COLO829 (cell line): Measurements from ENCODE around the gene ARHGAP30.
"Not testable (repeated sequence)": the region's sequence is repeated elsewhere in the genome, so short reads cannot be mapped to it uniquely, and the experiment has no call there.

ENCODE experiments used
- DNase-seq: peaks from one replicate; pipeline ENCODE4 v3.0.0; 2012; ENCODE audit warnings: low spot score

ARHGAP30 gene

GRCh38 chr1:161071886-161072371 is 2.2 kb upstream of the ARHGAP30 start:
- no peak for DNase-seq

GRCh38 chr1:161070761-161071160 is 1.1 kb upstream of the ARHGAP30 start:
- DNase-seq, result no peak

- DNase-seq, result no peak
Observed at GRCh38 chr1:161069241-161069640, 450 bp downstream of the ARHGAP30 start.

- no peak for DNase-seq
Observed at GRCh38 chr1:161068306-161069234, 1.1 kb downstream of the ARHGAP30 start.

- DNase-seq, result no peak
Observed at GRCh38 chr1:161066694-161067093, 3.0 kb downstream of the ARHGAP30 start.

- not testable (repeated sequence) for DNase-seq
Observed at GRCh38 chr1:161065681-161066080, 4.0 kb downstream of the ARHGAP30 start.

GRCh38 chr1:161063936-161064335 is 5.8 kb downstream of the ARHGAP30 start:
- not testable (repeated sequence) for DNase-seq

GRCh38 chr1:161061419-161061818 is 8.3 kb downstream of the ARHGAP30 start:
- no peak for DNase-seq

GRCh38 chr1:161059293-161059692 is 10.4 kb downstream of the ARHGAP30 start:
- no peak for DNase-seq

GRCh38 chr1:161054805-161055204 is 14.9 kb downstream of the ARHGAP30 start:
- no peak for DNase-seq

- DNase-seq, result no peak
Observed at GRCh38 chr1:161054232-161054631, 15.5 kb downstream of the ARHGAP30 start.

- DNase-seq, result no peak
Observed at GRCh38 chr1:161052899-161053298, 16.8 kb downstream of the ARHGAP30 start.

GRCh38 chr1:161051219-161051618 is 18.5 kb downstream of the ARHGAP30 start:
- no peak for DNase-seq

- no peak for DNase-seq
Observed at GRCh38 chr1:161048949-161049722, 20.6 kb downstream of the ARHGAP30 start.

GRCh38 chr1:161047436-161048420 is 22.0 kb downstream of the ARHGAP30 start:
- no peak for DNase-seq

GRCh38 chr1:161046605-161047228 is 23.0 kb downstream of the ARHGAP30 start:
- no peak for DNase-seq

GRCh38 chr1:161045736-161046604 is 23.7 kb downstream of the ARHGAP30 start, which contains the start of gene USF1:
TSS of gene USF1 (minus strand) at chr1:161045977. CDS start at chr1:161043275, 2,702 bp downstream.
- DNase-seq, result peak; percentile 99

GRCh38 chr1:161044908-161045735 is 24.6 kb downstream of the ARHGAP30 start:
- DNase-seq, result peak; percentile 69

- DNase-seq, result no peak
Observed at GRCh38 chr1:161044535-161044907, 25.2 kb downstream of the ARHGAP30 start.
